Glomerular endothelial cell (primary cell): ENCODE data around the gene ACVR2B. TPM values are rescaled to one million over a fixed set of nuclear protein-coding genes. Genes with fewer than 3 reads are reported as not detected.

Experiments
- DNase-seq: peaks from one replicate; pipeline ENCODE4 v3.0.0-alpha.2; 2011; ENCODE audit warnings: low read depth, low spot score; ENCODE audit errors: extremely low read depth
- total RNA-seq: library from RNA; depleted of rRNA; stranded (reverse); fragments of >200 nt; gene quantifications from 2 replicates; pipeline ENCODE4 v1.2.3, GENCODE V29; 2015

Gene ACVR2B
- total RNA-seq, 1 donor from 2014 or later, result 4.8 TPM

GRCh38 chr3:38457111-38458003 lies 3.7 kb downstream of the ACVR2B start:
- DNase-seq, result no peak

GRCh38 chr3:38458796-38459498 lies 5.3 kb downstream of the ACVR2B start:
- DNase-seq, result no peak

GRCh38 chr3:38459499-38460048 lies 5.9 kb downstream of the ACVR2B start:
- no peak for DNase-seq

- DNase-seq, result no peak
These were observed 6.9 kb downstream of the ACVR2B start for GRCh38 chr3:38460377-38461270.

GRCh38 chr3:38465588-38466154 lies 12.0 kb downstream of the ACVR2B start:
- no peak for DNase-seq

- no peak for DNase-seq
These were observed 15.1 kb downstream of the ACVR2B start for GRCh38 chr3:38468765-38469164.

- no peak for DNase-seq
These were observed 16.2 kb downstream of the ACVR2B start for GRCh38 chr3:38469852-38470251.

GRCh38 chr3:38471260-38471857 lies 17.7 kb downstream of the ACVR2B start:
- DNase-seq, result no peak

GRCh38 chr3:38472342-38472741 lies 18.7 kb downstream of the ACVR2B start:
- DNase-seq, result no peak

- DNase-seq, result no peak
These were observed 19.5 kb downstream of the ACVR2B start for GRCh38 chr3:38473229-38473628.

- DNase-seq, result no peak
These were observed 21.4 kb downstream of the ACVR2B start for GRCh38 chr3:38474928-38475605.

GRCh38 chr3:38475716-38476115 lies 22.0 kb downstream of the ACVR2B start:
- DNase-seq, result no peak

GRCh38 chr3:38476157-38476756 lies 22.6 kb downstream of the ACVR2B start:
- no peak for DNase-seq

GRCh38 chr3:38477057-38477820 lies 23.5 kb downstream of the ACVR2B start:
- DNase-seq, result no peak

GRCh38 chr3:38477839-38478450 lies 24.3 kb downstream of the ACVR2B start:
- DNase-seq, result no peak

- no peak for DNase-seq
These were observed 25.2 kb downstream of the ACVR2B start for GRCh38 chr3:38478901-38479300.

- DNase-seq, result peak; percentile 37
These were observed 25.9 kb downstream of the ACVR2B start for GRCh38 chr3:38479431-38480092.
